COLO668 (cell line): ENCODE results near the gene ANGPT4.
"Not testable (repeated sequence)": the region's sequence is repeated elsewhere in the genome, so short reads cannot be mapped to it uniquely, and the experiment has no call there.

Experiments used
- DNase-seq: peaks from one replicate; lab custom pipeline; 2025; ENCODE audit not compliant: unreplicated experiment; lab: John Stamatoyannopoulos, UW

Gene ANGPT4

GRCh38 chr20:828987-829386 lies 87.1 kb downstream of the ANGPT4 start:
- DNase-seq, result no peak

GRCh38 chr20:827981-828380 lies 88.2 kb downstream of the ANGPT4 start:
- not testable (repeated sequence) for DNase-seq

DNA sequence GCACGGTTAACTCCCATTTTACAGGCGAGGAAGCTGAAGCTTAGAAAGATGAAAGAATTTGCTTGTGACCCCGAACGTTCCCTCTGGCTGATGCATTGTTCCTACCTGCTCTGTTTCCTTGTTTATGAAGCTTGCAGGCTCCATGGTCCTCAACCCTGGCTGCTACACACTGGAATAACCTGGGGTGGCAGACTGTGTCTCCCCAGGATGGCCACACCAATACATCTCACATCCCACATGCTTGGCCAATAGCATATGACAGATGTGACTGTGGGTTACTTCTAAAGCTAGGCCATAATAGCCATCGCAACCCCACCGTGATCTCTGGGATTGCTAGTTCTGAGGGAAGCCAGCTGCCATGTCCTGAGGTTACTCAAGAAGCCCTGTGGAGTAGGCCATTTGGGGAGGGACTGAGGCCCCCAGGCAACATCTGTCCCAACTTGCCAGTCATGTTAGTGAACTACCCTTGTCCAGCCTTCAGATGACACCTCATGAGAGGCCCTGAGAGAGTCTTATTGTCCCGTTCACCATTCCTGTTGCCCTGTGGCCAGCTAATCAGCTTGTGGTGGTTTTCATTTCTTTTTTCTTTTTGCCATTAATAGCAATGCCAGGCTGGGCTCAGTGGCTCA lies 89.3 kb downstream of the ANGPT4 start:
- DNase-seq, result no peak

GRCh38 chr20:825710-826421 lies 90.3 kb downstream of the ANGPT4 start:
- DNase-seq, result no peak

GRCh38 chr20:824916-825315 lies 91.2 kb downstream of the ANGPT4 start:
- DNase-seq, result no peak

- DNase-seq, result no peak
Measured at GRCh38 chr20:824490-824889, 91.6 kb downstream of the ANGPT4 start.

DNA sequence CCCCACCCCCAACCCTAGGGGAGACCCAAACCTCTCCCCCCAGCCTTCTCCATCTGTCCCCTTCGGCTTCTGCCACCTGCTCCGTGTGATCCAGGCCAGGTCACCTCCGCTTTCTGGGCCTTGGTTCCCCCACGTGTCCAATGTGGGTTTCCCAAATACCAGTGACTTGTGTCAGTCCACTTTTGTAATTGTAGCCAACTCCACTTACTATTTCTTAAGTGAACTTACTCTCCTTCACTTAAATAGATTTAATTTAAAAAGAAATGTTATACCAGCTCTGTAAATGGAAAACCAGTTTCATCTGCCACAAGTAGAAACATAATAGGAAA lies 92.6 kb downstream of the ANGPT4 start:
- no peak for DNase-seq

DNA sequence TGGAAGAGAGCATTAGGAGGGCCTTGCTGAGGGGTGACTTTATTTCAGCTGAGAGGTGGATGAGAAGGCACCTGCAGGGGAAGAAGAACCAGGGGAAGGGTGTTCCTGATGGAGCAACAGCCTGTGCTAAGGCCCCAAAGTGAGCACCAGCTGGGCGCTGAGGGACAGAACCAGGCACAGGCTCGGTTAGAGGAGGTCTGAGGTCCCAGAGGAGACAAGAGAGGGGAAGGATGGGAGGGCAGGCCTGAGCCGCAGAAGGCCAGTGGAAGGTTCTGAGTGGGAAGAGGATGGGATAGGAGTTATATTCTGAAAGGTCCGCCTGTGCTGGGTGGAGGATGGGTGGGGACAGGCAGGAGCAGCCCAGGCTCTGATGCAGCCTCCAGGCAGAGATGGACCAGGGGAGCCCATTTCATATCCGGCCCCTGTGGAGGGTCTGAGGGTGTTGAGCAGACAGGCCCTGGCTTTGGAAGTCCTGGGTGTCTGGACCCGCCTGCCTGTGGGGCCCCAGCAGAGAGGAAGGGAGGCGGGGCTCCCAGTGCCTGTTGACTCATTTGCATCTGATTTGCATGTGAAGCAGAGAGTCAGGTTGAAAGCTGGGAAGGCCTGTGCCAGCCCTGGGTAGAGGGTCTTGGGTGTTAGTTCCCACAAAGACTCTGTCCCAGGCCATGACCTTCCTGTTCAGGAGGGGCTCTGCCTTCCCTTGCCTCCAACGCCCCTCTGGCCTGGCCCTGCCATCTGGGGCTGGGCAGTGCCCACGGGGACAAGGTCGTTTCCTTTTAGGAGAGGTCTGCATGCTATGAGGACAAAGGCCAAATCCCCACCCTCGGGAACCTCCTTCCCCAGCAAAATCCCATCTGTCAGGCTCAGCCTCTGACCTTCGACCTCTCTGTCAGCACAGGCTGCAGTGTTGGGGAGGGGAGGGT lies 93.2 kb downstream of the ANGPT4 start:
- no peak for DNase-seq

GRCh38 chr20:821731-822065 lies 94.4 kb downstream of the ANGPT4 start:
- DNase-seq, result no peak

GRCh38 chr20:821046-821730 lies 94.9 kb downstream of the ANGPT4 start:
- no peak for DNase-seq

DNA sequence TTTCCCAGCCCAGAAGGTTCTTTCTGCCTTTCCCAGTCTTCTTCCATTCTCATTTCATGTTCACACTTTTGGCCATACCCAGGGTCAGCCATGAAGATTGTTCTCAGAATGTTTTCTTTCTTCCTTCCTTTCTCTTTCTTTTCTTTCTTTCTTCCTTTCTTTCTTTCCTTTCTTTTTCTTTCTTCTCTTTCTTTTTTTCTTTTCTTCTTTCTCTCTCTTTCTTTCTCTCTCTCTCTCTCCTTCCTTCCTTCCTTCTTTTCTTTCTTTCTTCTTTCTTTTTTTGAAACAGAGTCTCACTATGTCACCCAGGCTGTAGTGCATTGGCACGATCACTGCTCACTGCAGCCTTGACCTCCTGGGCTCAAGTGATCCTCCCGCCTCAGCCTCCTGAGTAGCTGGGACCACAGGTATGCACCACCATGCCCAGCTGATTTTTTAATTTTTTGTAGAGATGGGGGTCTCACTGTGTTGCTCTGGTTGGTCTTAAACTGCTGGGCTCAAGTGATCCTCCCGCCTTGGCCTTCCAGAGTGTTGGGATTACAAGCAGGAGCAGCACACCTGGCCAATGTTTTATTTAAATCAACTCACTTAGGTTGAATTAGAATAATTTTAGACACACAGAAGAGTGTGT lies 95.7 kb downstream of the ANGPT4 start:
- DNase-seq, result no peak
